NB4 (cell line): ENCODE results near the gene HIRA.

ENCODE experiments used
- CTCF ChIP-seq: IDR thresholded peaks from one replicate; pipeline ENCODE4 v1.5.1; 2012; ENCODE audit warnings: low read depth, low read length
- MAX ChIP-seq: IDR thresholded peaks from 2 replicates; pipeline ENCODE4 v1.6.1; 2011; ENCODE audit warnings: low read depth, low read length
- POLR2A ChIP-seq: IDR thresholded peaks from 2 replicates; pipeline ENCODE4 v1.6.1; 2011; ENCODE audit warnings: mild to moderate bottlenecking; ENCODE audit not compliant: insufficient read length; ENCODE audit errors: extremely low read depth

GRCh38 chr22:19449422-19449767 lies 17.9 kb upstream of the HIRA start:
- TF ChIP-seq CTCF, result no peak
- TF ChIP-seq POLR2A, result no peak
- no peak for TF ChIP-seq MAX
